Right renal pelvis (tissue), 4 donors: ENCODE data around the gene ELFN2. TPM values are rescaled to one million over a fixed set of nuclear protein-coding genes. Genes with fewer than 3 reads are reported as not detected.
"Not testable (repeated sequence)": the region's sequence is repeated elsewhere in the genome, so short reads cannot be mapped to it uniquely, and the experiment has no call there.

Experiments used
- DNase-seq, 4 donors: peaks; one replicate each; pipeline ENCODE4 v3.0.0-alpha.2; 2013; ENCODE audit warnings: low read depth in 4 of 4, low spot score in 3 of 4, missing footprints in 1 of 4
- polyA plus RNA-seq, 4 donors: library from polyadenylated mRNA; unstranded; fragments of 120-200 nt; gene quantifications; one replicate each; pipeline ENCODE4 v1.2.1, GENCODE V29; 2013; ENCODE audit not compliant: insufficient read length in 4 of 4

ELFN2 gene
- polyA plus RNA-seq, 4 donors, result 0.99 to 2.4 (median 1.5) TPM

DNA sequence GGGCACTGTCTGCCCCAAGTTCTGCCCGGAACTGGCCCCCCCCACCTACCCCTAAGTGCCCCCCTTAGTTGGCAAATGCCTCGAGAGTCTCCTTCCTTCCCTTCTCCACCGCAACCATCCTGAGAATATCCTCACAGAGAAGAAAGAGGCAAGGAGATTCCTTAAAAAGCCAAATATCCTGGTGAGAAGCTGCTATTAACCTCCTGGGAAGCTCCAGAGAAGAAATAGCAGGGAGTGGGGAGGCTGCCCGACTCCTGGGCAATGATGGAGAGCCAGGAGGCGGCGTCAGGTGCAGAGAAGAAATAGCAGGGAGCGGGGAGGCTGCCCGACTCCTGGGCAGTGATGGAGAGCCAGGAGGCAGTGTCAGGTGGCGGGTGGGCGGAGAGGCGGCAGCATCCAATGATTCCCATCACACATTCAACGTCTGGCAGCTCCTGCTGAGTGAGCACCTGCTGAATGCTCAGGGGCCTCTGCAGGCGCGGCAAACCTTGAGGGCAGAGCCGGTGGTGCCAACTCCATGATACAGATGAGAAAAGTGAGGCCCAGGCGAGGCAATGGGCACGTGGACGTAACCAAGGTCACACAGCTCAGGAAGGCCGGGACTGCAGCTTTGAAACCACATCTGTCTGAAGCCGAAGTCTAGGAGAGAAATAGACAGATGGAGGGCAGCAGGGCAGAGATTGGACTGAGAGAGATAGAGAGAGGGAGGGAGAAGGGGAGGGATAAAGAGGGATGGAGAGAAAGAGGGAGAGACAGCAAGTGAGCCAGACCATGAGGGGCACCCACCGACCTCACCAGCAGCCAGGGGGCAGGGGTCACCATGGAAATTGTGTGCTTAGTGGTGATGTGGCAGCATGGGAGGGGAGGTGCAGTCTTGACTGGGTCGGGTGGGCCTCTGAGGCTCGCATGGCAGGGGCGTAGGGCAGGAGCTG lies 86.7 kb downstream of the ELFN2 start:
- DNase-seq, result no peak

- DNase-seq, result no peak
Measured at GRCh38 chr22:37338539-37339246, 88.6 kb downstream of the ELFN2 start.

DNA sequence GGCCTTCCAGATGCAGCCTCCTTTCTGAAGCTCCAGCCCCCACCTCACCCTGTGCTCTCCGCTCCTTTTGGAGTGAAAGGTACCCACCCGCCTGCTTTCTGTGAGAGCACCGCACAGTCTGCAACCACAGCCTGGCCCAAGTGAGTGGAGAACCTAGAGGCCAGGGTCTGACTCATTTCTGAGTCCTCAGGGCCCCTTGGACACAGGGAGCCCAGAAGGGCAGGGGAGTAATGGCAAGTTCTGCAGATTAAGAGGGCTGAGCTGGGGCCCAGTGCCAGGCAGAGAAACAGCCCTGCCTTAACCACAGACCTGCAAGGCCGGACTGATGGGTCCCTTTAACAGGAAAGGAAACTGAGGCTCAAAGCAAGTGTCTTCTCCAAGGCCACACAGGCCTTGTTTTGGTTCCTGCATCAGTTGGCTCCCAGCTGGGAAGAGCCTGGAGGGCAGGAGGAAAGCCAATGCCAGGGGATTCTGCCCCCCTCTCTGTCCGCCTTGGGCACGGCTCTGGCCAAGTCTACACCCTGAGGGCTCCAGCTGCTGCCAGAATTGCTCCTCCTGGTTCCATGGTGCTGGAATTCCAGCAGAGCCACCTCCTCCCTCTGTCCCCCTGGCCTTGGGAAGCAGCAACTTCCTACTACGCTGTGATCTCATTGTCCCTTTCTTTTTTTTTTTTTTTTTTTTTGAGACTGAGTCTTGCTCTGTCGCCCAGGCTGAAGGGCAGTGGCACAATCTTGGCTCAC lies 89.9 kb downstream of the ELFN2 start:
- no peak for DNase-seq

DNA sequence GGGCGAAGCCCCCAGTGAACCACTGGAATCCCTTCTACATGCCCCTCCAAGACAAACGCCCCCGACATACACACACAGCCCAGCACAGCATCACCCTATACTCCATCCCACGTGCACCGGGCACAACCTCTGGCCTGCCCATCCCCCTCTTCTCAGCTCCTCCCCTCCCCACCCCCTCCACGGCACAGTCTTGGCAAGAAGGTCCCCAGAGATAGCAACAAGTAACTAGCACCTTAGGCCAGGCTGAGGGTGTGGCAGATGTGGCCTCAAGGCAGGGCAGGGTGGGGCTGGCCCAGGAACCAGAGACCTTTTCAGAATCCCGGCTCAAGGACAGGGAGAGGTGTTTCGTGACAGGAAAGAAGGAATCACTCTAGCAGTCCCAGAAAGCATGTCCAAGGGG lies 90.7 kb downstream of the ELFN2 start:
- no peak for DNase-seq

DNA sequence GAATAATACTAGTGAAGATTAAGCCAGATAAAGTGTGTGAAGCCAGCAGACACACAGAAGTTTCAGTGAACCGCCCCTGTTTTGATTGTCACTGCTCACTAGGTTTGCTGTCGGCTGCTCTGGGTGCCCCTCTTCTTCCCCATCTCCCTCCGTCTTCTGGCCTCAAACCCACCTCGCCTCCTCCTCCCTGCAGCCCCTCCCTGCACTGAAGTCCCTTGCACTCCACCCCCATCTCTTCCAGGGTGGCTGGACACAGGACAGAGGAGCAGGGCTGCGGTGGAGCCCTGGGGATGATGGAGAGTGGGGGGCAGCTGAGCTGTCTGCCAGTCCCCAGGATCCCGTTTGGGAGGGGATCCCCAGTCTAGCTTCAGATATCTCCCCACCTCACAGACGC lies 91.5 kb downstream of the ELFN2 start:
- no peak for DNase-seq

DNA sequence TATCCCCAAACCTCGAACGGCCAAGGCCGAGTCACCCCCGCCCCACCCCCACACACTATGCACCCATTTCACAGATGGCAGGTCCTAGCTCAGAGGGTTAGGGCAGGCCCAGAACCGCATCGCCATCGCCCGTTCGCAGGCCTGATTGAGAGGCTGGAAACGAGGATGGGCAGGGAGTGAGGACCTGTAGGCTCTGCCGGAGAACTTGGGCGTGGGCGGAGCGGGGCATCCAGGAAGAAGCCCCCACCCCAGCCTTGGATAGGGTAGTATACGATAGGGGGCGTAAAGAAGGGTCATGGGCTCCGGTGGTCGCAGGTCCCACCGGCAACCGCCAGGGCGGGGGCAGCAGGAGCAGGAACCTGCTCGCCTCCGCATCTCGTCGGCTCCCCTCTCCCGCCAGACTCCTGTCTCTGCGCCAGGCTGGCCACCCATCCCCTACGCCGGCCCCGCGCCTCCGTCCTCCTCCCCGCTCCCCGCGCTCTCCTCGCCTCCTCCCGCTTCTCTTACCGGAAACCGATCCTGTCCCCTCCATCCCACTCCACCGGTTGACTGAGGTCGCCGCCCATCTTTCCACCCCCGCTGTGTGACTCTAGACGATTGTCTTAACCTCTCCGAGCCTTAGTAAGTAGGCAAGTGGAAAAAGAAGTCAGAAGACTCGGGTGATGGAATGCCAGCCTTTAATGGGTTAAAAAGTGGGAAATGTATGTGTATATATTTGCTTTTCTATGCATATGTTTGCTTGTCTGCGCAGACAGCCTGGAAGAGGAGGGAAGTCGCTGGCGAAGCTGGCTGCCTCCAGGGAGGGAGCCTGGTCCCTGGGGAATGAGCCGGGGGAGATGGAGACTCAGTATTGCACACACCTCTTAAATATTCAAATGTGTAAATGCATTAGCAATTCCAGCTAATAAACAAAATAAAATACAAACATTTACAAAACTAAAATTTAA lies 92.1 kb downstream of the ELFN2 start:
- no peak for DNase-seq

DNA sequence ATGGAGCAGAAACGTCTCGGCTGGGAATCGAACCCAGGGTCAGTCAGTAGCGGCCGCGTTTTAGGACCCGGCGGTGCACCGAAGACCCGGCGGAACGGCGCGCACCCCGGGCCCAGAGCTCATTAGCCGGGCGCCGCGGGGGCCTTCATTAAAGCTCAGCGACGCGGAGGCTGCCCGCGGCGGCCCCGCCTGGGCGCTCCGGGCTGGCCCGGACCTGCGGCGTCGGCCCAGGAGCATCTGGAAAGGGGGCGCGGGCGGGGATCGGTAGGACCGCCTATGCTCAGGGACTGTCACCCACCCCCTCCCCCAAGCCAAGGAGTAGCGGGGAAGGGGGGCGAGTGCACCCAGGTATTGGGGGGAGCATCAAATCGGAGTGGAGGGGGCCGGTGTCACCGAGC lies 92.8 kb downstream of the ELFN2 start:
- DNase-seq, result no peak

GRCh38 chr22:37333724-37334460 lies 93.4 kb downstream of the ELFN2 start:
- no peak for DNase-seq

DNA sequence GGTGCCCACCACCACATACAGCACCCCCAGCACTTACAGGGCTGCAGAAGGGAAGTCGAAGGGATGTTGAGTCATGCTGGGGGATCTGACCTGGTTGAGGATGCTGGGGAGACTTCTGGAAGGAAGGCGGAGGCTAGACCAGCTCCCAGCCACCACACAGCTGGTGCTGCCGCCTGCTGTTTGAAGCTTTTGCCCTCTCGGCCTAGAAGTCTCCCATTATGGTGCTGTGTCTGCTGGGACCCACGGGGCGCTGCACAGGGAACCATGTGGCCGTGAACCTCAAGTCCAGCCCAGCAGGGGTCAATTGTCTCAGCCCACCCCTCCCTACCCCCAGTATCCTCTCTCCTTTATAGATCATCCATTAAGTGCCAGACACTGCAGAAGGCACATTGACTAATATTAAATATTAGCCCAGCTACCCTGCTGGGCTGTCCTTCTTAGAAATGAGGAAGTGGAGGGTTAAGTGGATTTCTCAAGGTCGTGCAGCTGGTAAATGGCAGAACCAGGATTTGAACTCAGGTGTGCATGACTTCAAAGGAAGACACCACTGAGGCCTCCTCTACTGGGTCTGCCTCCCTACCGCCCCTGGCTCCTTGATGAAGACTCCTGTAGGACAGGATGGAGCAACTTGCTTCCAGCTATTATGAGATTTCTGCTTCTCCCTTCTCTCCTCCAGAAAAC lies 95.3 kb downstream of the ELFN2 start:
- no peak for DNase-seq

GRCh38 chr22:37331034-37331428 lies 96.2 kb downstream of the ELFN2 start:
- DNase-seq, result no peak

DNA sequence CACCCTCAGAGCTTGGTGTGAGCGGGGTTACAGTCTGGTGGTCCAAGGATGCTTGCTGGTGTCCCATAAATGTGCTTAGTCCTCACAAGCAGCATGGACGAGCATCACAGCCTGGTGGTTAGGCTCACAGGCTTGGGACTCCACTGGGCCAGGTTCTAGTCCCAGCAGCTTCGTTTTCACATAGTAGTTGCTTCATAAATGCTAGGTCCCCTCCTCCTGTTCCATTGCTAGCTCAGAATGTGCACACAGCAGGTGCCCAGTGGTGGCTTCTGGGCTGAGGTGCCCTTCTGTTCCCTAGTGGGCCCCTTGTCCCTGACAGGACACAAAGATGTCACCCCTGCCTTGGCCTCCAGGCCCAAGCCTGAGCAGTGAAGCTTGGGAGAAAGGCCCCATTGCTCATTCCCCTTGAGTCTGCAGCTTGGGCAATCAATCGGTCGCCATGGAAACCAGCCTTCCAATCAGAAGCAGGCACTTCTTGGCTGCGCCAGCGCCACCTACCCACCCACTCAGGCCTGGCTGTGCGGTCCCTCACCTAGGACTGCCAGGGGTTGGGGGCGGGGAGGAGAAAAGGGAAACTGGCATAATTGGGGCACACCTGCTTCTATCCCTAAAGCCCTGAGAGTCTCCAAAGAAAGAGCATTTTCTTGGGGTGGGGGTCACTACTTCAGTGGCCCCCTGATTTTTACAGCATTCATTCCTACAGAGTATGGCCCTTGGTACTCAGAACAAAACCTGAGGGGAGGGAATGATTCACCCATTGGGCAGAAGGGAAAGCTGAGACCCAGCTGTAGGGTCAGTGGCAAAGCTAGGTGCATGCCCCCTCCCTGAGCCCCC lies 96.9 kb downstream of the ELFN2 start:
- DNase-seq, result peak in 3 of 4 donors; percentile 61 to 67 (median 63)

- no peak for DNase-seq
Measured at GRCh38 chr22:37329238-37330140, 97.8 kb downstream of the ELFN2 start.

DNA sequence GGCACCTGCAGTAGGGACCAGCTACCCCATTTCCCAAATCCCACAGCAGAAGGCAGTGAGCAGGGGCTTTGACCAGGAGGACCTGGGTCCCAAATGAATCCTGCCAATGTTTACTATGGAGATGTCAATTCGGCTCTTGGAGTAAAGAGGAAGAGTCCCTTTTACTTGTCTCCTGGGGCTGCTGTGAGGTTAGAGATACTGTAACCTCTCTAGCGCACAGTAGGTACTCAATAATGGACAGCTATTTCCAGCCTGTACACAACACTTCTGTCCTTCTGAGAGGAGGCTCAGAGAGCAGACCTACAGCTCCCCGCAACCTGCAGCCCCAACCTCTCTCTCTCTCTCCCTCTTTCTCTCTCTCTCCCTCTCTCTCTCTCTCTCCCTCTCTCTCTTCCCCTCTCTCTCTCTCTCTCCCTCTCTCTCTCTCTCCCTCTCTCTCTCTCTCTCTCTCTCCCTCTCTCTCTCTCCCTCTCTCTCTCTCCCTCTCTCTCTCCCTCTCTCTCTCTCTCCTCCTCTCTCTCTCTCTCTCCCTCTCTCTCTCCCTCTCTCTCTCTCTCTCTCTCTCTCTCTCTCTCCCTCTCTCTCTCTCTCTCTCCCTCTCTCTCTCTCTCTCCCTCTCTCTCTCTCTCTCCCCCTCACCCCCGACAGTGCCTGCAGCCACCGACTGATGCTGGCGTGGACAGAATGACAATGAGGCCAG lies 98.6 kb downstream of the ELFN2 start:
- not testable (repeated sequence) for DNase-seq

GRCh38 chr22:37328017-37328416 lies 99.3 kb downstream of the ELFN2 start:
- no peak for DNase-seq

- no peak for DNase-seq
Measured at GRCh38 chr22:37326726-37327125, 100.6 kb downstream of the ELFN2 start.

GRCh38 chr22:37325039-37325395 lies 102.3 kb downstream of the ELFN2 start:
- DNase-seq, result no peak
